GM23338 (cell line): Measurements from ENCODE around the gene ADGRL3. TPM values are rescaled to one million over a fixed set of nuclear protein-coding genes. Genes with fewer than 3 reads are reported as not detected.

ENCODE experiments used
- ATAC-seq: fragments of 200-7000 bp; cut with Tn5 transposase; 3 replicates; pipeline ENCODE4 v1.9.1; 2020
- DNase-seq: peaks from one replicate; pipeline ENCODE4 v3.0.0-alpha.2; 2015; ENCODE audit warnings: low spot score
- H2AFZ ChIP-seq: fragments of 200-600 bp; sonication (generic); 2 replicates; pipeline ENCODE4 v1.8.0; 2016; ENCODE audit warnings: antibody characterized with exemption, mild to moderate bottlenecking, moderate library complexity
- H3F3A ChIP-seq: fragments of 200-600 bp; sonication (generic); replicated peaks from 2 replicates; pipeline ENCODE4 v1.8.0; 2017; ENCODE audit warnings: antibody characterized with exemption, mixed run types, low read depth
- H3K27ac ChIP-seq: fragments of 200-600 bp; sonication (generic); 2 replicates; pipeline ENCODE4 v1.6.1; 2016; ENCODE audit warnings: low read depth
- H3K27me3 ChIP-seq: fragments of 200-600 bp; sonication (generic); 2 replicates; pipeline ENCODE4 v1.8.0; 2016; ENCODE audit warnings: mild to moderate bottlenecking, mixed run types, moderate library complexity; ENCODE audit not compliant: insufficient read depth
- H3K36me3 ChIP-seq: fragments of 200-600 bp; sonication (generic); 2 replicates; pipeline ENCODE4 v1.8.0; 2016; ENCODE audit warnings: mild to moderate bottlenecking; ENCODE audit not compliant: insufficient read depth
- H3K4me1 ChIP-seq: fragments of 200-600 bp; sonication (generic); 2 replicates; pipeline ENCODE4 v1.8.0; 2016; ENCODE audit warnings: mild to moderate bottlenecking, moderate library complexity; ENCODE audit not compliant: insufficient read depth
- H3K4me2 ChIP-seq: fragments of 200-600 bp; sonication (generic); 2 replicates; pipeline ENCODE4 v1.7.1; 2017; ENCODE audit warnings: mixed run types
- H3K4me3 ChIP-seq: fragments of 200-600 bp; sonication (generic); 2 replicates; pipeline ENCODE4 v1.6.1; 2016; ENCODE audit warnings: mixed run types
- H3K79me2 ChIP-seq: fragments of 200-600 bp; sonication (generic); replicated peaks from 2 replicates; pipeline ENCODE4 v1.8.0; 2017; ENCODE audit warnings: mild to moderate bottlenecking; ENCODE audit not compliant: insufficient read depth
- H3K9me2 ChIP-seq: fragments of 200-600 bp; sonication (generic); 2 replicates; pipeline ENCODE4 v1.8.0; 2017; ENCODE audit not compliant: insufficient read depth
- H4K20me1 ChIP-seq: fragments of 200-600 bp; sonication (generic); replicated peaks from 2 replicates; pipeline ENCODE4 v1.8.0; 2017; ENCODE audit warnings: mild to moderate bottlenecking; ENCODE audit not compliant: insufficient read depth
- H3K27ac Mint-ChIP-seq: 2 replicates; pipeline ENCODE4 v1.8.0; 2020; ENCODE audit warnings: inconsistent platforms, mild to moderate bottlenecking, moderate library complexity, mixed read lengths
- H3K27me3 Mint-ChIP-seq: 3 replicates; pipeline ENCODE4 v1.8.0; 2022; ENCODE audit warnings: low read depth, mild to moderate bottlenecking, moderate library complexity, mixed read lengths, inconsistent platforms; ENCODE audit not compliant: insufficient read depth, poor library complexity
- H3K36me3 Mint-ChIP-seq: 3 replicates; pipeline ENCODE4 v1.8.0; 2021; ENCODE audit warnings: low read depth, mild to moderate bottlenecking, inconsistent platforms, moderate library complexity, mixed read lengths
- H3K4me1 Mint-ChIP-seq: 3 replicates; pipeline ENCODE4 v1.8.0; 2020; ENCODE audit warnings: mild to moderate bottlenecking, inconsistent platforms, mixed read lengths
- H3K4me3 Mint-ChIP-seq: 3 replicates; pipeline ENCODE4 v1.8.0; 2021; ENCODE audit warnings: moderate library complexity, mild to moderate bottlenecking, inconsistent platforms, mixed read lengths
- H3K9me3 Mint-ChIP-seq: 3 replicates; pipeline ENCODE4 v1.8.0; 2020; ENCODE audit warnings: moderate library complexity, mild to moderate bottlenecking, inconsistent platforms, mixed read lengths
- CTCF ChIP-seq, 2 experiments: fragments of 200-600 bp in 1 of 2; sonication (generic) in 1 of 2; conservative IDR thresholded peaks; 2 replicates each; pipeline versions ENCODE4 v1.5.1 to v1.6.1; 2016 to 2017; ENCODE audit warnings: antibody characterized with exemption in 2 of 2, low read depth in 2 of 2, mild to moderate bottlenecking in 2 of 2, moderate library complexity in 1 of 2
- ETS1 ChIP-seq: IDR thresholded peaks from 2 replicates; pipeline ENCODE4 v1.6.1; 2016; ENCODE audit warnings: antibody characterized with exemption
- EZH2 ChIP-seq: fragments of 200-600 bp; sonication (generic); IDR thresholded peaks from one replicate; pipeline ENCODE4 v1.8.0; 2017; ENCODE audit warnings: antibody characterized with exemption, mild to moderate bottlenecking, low read depth; ENCODE audit not compliant: unreplicated experiment
- EZH2phosphoT487 ChIP-seq: fragments of 200-600 bp; sonication (generic); IDR thresholded peaks from one replicate; pipeline ENCODE4 v1.8.1; 2018; ENCODE audit warnings: antibody characterized with exemption; ENCODE audit not compliant: unreplicated experiment
- JUNB ChIP-seq: IDR thresholded peaks from one replicate; pipeline ENCODE4 v1.6.1; 2016; ENCODE audit warnings: antibody characterized with exemption; ENCODE audit not compliant: unreplicated experiment
- NANOG ChIP-seq: IDR thresholded peaks from 2 replicates; pipeline ENCODE4 v1.6.1; 2016; ENCODE audit warnings: antibody characterized with exemption, borderline replicate concordance
- POLR2AphosphoS5 ChIP-seq: IDR thresholded peaks from 2 replicates; pipeline ENCODE4 v1.6.1; 2016; ENCODE audit warnings: antibody characterized with exemption, low read depth
- ZNF114 ChIP-seq: fragments of 250-450 bp; sonication (Bioruptor Pico); IDR thresholded peaks from 2 replicates; pipeline ENCODE4 v1.5.0; 2020; ENCODE audit warnings: mild to moderate bottlenecking, moderate library complexity
- ZNF331 ChIP-seq: fragments of 250-450 bp; sonication (Bioruptor Pico); IDR thresholded peaks from 2 replicates; pipeline ENCODE4 v1.5.0; 2020; ENCODE audit warnings: low read depth, mild to moderate bottlenecking, moderate library complexity
- ZNF462 ChIP-seq: fragments of 250-450 bp; sonication (Bioruptor Pico); IDR thresholded peaks from 2 replicates; pipeline ENCODE4 v1.5.0; 2020; ENCODE audit warnings: mild to moderate bottlenecking, moderate library complexity
- polyA plus RNA-seq: library from polyadenylated mRNA; unstranded; fragments of >200 nt; fragmentation: Nextera tagmentation; extraction: Ambion mirVana; gene quantifications from 2 replicates; pipeline ENCODE4 v1.2.1, GENCODE V29; 2016
- total RNA-seq: library from RNA; depleted of rRNA; stranded (reverse); fragments of >200 nt; shearing (Covaris generic); gene quantifications from 2 replicates; pipeline ENCODE4 v1.2.3, GENCODE V29; 2014

ADGRL3 gene
- total and polyA plus RNA-seq, 2 experiments from 2014 or later = 9.7 to 16.5 TPM

- TF ChIP-seq ZNF462 (CRISPR knock-in tag) (no peak), CTCF (conservative IDR thresholded peaks at IDR 0.05; ENCODE audit: low read depth in 2 of 2) (no peak), ZNF114 (CRISPR knock-in tag) (no peak), POLR2AphosphoS5 (no peak), EZH2phosphoT487 (no peak), ETS1 (no peak), JUNB (no peak)
Measured at GRCh38 chr4:61678297-61678696, 478.2 kb downstream of the ADGRL3 start (continued).

GRCh38 chr4:61693520-61693919 lies 493.4 kb downstream of the ADGRL3 start:
- Mint-ChIP-seq H3K4me1 (0 out of 3 replicates have a peak, but pooled peaks cover 2% of the 10 kb centered on the region), H3K27ac (no peak overlapping the region)
- no peak for ATAC-seq
- TF ChIP-seq EZH2 = no peak
- no peak for TF ChIP-seq NANOG
- no peak for TF ChIP-seq ETS1
- TF ChIP-seq ZNF331 (CRISPR knock-in tag) = no peak
- TF ChIP-seq ZNF114 (CRISPR knock-in tag) = no peak

More at GRCh38 chr4:61693520-61693919, 493.4 kb downstream of the ADGRL3 start:
- DNase-seq = no peak
- H4K20me1 ChIP-seq = no peaks in the 10 kb centered on the region
- H3K36me3 ChIP-seq = no peaks in the 10 kb centered on the region
- no peaks in the 10 kb centered on the region for H3K9me3 Mint-ChIP-seq
- no peaks in the 10 kb centered on the region for H3K79me2 ChIP-seq
- no peaks in the 10 kb centered on the region for H3K9me2 ChIP-seq
- no peaks in the 10 kb centered on the region for H3F3A ChIP-seq
- no peak overlapping the region for H3K4me3 Mint-ChIP-seq
- no peak overlapping the region for H3K4me3 ChIP-seq
- H3K4me2 ChIP-seq = no peak overlapping the region
- no peaks in the 10 kb centered on the region for H3K27me3 Mint-ChIP-seq
- H3K27me3 ChIP-seq = no peaks in the 10 kb centered on the region
- no peak overlapping the region for H3K27ac ChIP-seq
- peaks cover 8% of the 10 kb centered on the region; the same call in 1 of the 2 replicates for H3K4me1 ChIP-seq
- no peak overlapping the region for H2AFZ ChIP-seq
- no peaks in the 10 kb centered on the region for H3K36me3 Mint-ChIP-seq
